ENCODE measurements around the gene H1-8. TPM values are rescaled to one million over a fixed set of nuclear protein-coding genes. Genes with fewer than 3 reads are reported as not detected.

The H1-8 gene
- total RNA-seq, 1 experiment from 2014 or later: not detected

DNA sequence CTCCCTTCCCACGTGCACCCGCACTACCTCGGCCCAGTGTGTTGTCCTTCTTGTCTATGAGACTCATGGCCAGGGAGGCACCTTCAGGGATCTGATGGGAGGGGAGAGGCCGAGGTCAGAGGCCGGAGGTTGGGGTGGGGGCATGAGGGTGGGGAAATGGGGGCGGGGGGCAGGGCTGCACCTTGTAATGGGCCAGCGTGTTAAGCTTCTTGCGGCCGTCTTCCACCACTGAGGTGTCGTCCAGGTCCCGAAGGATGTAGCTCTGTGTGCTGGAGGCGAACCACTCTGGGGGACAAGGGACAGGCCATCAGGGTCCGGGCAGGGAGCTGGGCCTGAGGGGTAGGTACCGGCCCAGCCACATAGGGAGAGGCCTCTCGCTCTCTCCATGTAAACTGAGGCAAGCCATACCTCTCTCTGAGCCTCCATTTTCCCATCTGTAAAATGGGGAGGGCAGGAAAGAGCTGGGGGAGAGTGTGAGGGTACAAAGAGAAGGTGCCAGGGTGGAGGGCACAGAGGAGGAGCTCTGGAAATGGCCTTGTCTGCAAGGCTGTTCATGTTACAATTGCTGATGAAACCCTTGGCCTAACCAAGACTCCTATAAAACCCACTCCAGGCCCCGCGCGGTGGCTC, 18.8 kb downstream of the H1-8 start:
- Histone ChIP-seq H3K79me2 (ENCODE audit: insufficient read depth, low read length) (no peaks in the 10 kb centered on the region), H3K4me3 (replicated peaks in 1 of 2; ENCODE audit: low read depth in 1 of 2, low read length in 2 of 2) (no peak overlapping the region), H3K4me1 (ENCODE audit: control insufficient read depth in 1 of 2, insufficient read depth in 2 of 2, low read length in 2 of 2) (no peaks in the 10 kb centered on the region), H3K27me3 (ENCODE audit: insufficient read depth, low read length) (no peaks in the 10 kb centered on the region), H3K9me2 (ENCODE audit: insufficient read depth) (no peaks in the 10 kb centered on the region), H3K27ac (ENCODE audit: low read depth, low read length) (no peak overlapping the region), H2AFZ (ENCODE audit: low read depth, low read length, poor library complexity, severe bottlenecking) (no peak overlapping the region), H3K4me2 (ENCODE audit: low read length) (no peak overlapping the region), H3K36me3 (ENCODE audit: control insufficient read depth in 1 of 2, insufficient read depth in 2 of 2, low read length in 2 of 2) (no peaks in the 10 kb centered on the region; a peak in 1 of 4 replicates), H3K9ac (ENCODE audit: low read length) (no peak overlapping the region), H4K20me1 (ENCODE audit: insufficient read depth) (no peaks in the 10 kb centered on the region), H3K9me3 (ENCODE audit: control insufficient read depth in 1 of 2, insufficient read depth in 1 of 2, low read depth in 1 of 2, low read length in 2 of 2) (no peaks in the 10 kb centered on the region)
- intact Hi-C loops (cut with micrococcal nuclease): no loop called here
- CTCF ChIA-PET: no interaction called here
- POLR2A ChIA-PET: no interaction called here
- RAD21 ChIA-PET (ENCODE audit: low non-redundant PET in 1 of 2, low total read pairs in 2 of 2, uncharacterized antibody in 2 of 2, unreplicated experiment in 2 of 2): no interaction called here
- no peak for ATAC-seq
- TF ChIP-seq MAX (IDR thresholded peaks at IDR 0.05) (no peak), CEBPB (IDR thresholded peaks at IDR 0.05; ENCODE audit: low read depth) (no peak), YY1 (IDR thresholded peaks at IDR 0.05; ENCODE audit: extremely low read depth, insufficient replicate concordance, low read depth, low read length) (no peak), POLR2A (IDR thresholded peaks at IDR 0.05; ENCODE audit: borderline replicate concordance, extremely low read depth, insufficient read depth, insufficient read length) (no peak), ZFX (IDR thresholded peaks at IDR 0.05) (no peak), RAD21 (IDR thresholded peaks at IDR 0.05; ENCODE audit: low read depth) (no peak), CBX3 (IDR thresholded peaks at IDR 0.05; ENCODE audit: low read depth) (no peak), FOSL1 (IDR thresholded peaks at IDR 0.05; ENCODE audit: low read depth) (no peak), POLR2AphosphoS5 (IDR thresholded peaks at IDR 0.05; ENCODE audit: low read depth, low read length) (no peak), CTCF (IDR thresholded peaks at IDR 0.05 in 2 of 3, conservative IDR thresholded peaks at IDR 0.05 in 1 of 3; ENCODE audit: borderline replicate concordance in 1 of 3, insufficient read depth in 1 of 3, low read depth in 2 of 3, low read length in 2 of 3) (no peak), ELF1 (IDR thresholded peaks at IDR 0.05; ENCODE audit: borderline replicate concordance, low read depth) (no peak), EGR1 (IDR thresholded peaks at IDR 0.05; ENCODE audit: low read depth) (no peak), SP1 (IDR thresholded peaks at IDR 0.05; ENCODE audit: low read depth) (no peak), EZH2phosphoT487 (IDR thresholded peaks at IDR 0.05; ENCODE audit: borderline replicate concordance) (no peak), ZNF274 (IDR thresholded peaks at IDR 0.05; ENCODE audit: low read depth, low read length) (no peak)
- TF ChIP-seq, protein P1, sequence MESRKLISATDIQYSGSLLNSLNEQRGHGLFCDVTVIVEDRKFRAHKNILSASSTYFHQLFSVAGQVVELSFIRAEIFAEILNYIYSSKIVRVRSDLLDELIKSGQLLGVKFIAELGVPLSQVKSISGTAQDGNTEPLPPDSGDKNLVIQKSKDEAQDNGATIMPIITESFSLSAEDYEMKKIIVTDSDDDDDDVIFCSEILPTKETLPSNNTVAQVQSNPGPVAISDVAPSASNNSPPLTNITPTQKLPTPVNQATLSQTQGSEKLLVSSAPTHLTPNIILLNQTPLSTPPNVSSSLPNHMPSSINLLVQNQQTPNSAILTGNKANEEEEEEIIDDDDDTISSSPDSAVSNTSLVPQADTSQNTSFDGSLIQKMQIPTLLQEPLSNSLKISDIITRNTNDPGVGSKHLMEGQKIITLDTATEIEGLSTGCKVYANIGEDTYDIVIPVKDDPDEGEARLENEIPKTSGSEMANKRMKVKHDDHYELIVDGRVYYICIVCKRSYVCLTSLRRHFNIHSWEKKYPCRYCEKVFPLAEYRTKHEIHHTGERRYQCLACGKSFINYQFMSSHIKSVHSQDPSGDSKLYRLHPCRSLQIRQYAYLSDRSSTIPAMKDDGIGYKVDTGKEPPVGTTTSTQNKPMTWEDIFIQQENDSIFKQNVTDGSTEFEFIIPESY (IDR thresholded peaks at IDR 0.05; ENCODE audit: extremely low read depth, insufficient replicate concordance, low read length): no peak
- TF ChIP-seq, protein P2, sequence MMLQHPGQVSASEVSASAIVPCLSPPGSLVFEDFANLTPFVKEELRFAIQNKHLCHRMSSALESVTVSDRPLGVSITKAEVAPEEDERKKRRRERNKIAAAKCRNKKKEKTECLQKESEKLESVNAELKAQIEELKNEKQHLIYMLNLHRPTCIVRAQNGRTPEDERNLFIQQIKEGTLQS (IDR thresholded peaks at IDR 0.05): no peak
- DNase-seq (ENCODE audit: low read depth, low spot score): no peak
- no TSS peak for BruUV-seq (replicated peaks)
